ENCODE results near the gene UGGT2. TPM values are rescaled to one million over a fixed set of nuclear protein-coding genes. Genes with fewer than 3 reads are reported as not detected.

Gene UGGT2
- total and polyA plus RNA-seq, 10 donors = 2.6 to 38.9 (median 15.1) TPM

GRCh38 chr13:95833126-95833525 lies 220.1 kb downstream of the UGGT2 start:
- 86 to 93% (median 89%) methylated on average over 1 of the region's 1 CpG for WGBS, 5 donors
- no peaks in the 10 kb centered on the region for H3K27me3 ChIP-seq (replicated peaks in 1 of 7)

GRCh38 chr13:95822303-95822702 lies 230.9 kb downstream of the UGGT2 start:
- Histone ChIP-seq H3K27me3 (replicated peaks in 1 of 7) (no peaks in the 10 kb centered on the region), H3K9me3 (no peaks in the 10 kb centered on the region), H3K4me3 (no peak overlapping the region), H3K36me3 (peaks cover 0 to 11% (median 0%) of the 10 kb centered on the region in 6 donors), H3K27ac (no peak overlapping the region), H3K4me1 (no peaks in the 10 kb centered on the region)
- intact Hi-C loops (cut with DNase I; ENCODE audit: low total_unique reads) = no loop called here
- TF ChIP-seq POLR2A (IDR thresholded peaks at IDR 0.05) (no peak), CTCF (IDR thresholded peaks at IDR 0.05 in 8 of 11, conservative IDR thresholded peaks at IDR 0.05 in 3 of 11) (no peak), POLR2AphosphoS5 (IDR thresholded peaks at IDR 0.05) (no peak)
- WGBS, 5 donors = 90 to 95% (median 94%) methylated on average over 5 of the region's 5 CpGs
- no peak for DNase-seq

More at GRCh38 chr13:95833126-95833525, 220.1 kb downstream of the UGGT2 start:
- intact Hi-C loops (cut with DNase I; ENCODE audit: low total_unique reads) = loop anchor here (2.0 to 10.0 kb wide), 3 partner anchors 208 to 336 kb away; no protein-coding TSS in a partner anchor
- peaks cover 0 to 26% (median 15%) of the 10 kb centered on the region in 8 donors for H3K9me3 ChIP-seq
- no peak overlapping the region for H3K4me3 ChIP-seq
- H3K27ac ChIP-seq = no peak overlapping the region
- no peaks in the 10 kb centered on the region for H3K36me3 ChIP-seq
- peaks cover 0 to 8% (median 5%) of the 10 kb centered on the region in 6 donors for H3K4me1 ChIP-seq
- DNase-seq = no peak
- TF ChIP-seq CTCF (IDR thresholded peaks at IDR 0.05 in 8 of 11, conservative IDR thresholded peaks at IDR 0.05 in 3 of 11) (no peak), POLR2AphosphoS5 (IDR thresholded peaks at IDR 0.05) (no peak), POLR2A (IDR thresholded peaks at IDR 0.05) (no peak)

GRCh38 chr13:95814495-95814894 lies 238.7 kb downstream of the UGGT2 start:
- no peak overlapping the region for H3K27ac ChIP-seq
- H3K9me3 ChIP-seq = peaks cover 0 to 32% (median 24%) of the 10 kb centered on the region in 8 donors
- WGBS, 5 donors = 86 to 96% (median 92%) methylated on average over 1 of the region's 1 CpG
- DNase-seq = no peak
- no peak overlapping the region for H3K4me3 ChIP-seq
- H3K27me3 ChIP-seq (replicated peaks in 1 of 7) = no peaks in the 10 kb centered on the region
- TF ChIP-seq CTCF (IDR thresholded peaks at IDR 0.05 in 8 of 11, conservative IDR thresholded peaks at IDR 0.05 in 3 of 11) (no peak), POLR2A (IDR thresholded peaks at IDR 0.05) (no peak), POLR2AphosphoS5 (IDR thresholded peaks at IDR 0.05) (no peak)
- H3K36me3 ChIP-seq = peaks cover 0 to 22% (median 0%) of the 10 kb centered on the region in 6 donors
- no peaks in the 10 kb centered on the region for H3K4me1 ChIP-seq
- intact Hi-C loops (cut with DNase I; ENCODE audit: low total_unique reads) = no loop called here

- TF ChIP-seq POLR2AphosphoS5 (IDR thresholded peaks at IDR 0.05) (no peak), CTCF (IDR thresholded peaks at IDR 0.05 in 8 of 11, conservative IDR thresholded peaks at IDR 0.05 in 3 of 11) (no peak), POLR2A (IDR thresholded peaks at IDR 0.05) (no peak)
- no peaks in the 10 kb centered on the region for H3K4me1 ChIP-seq
- WGBS, 5 donors = 82 to 92% (median 88%) methylated on average over 3 of the region's 3 CpGs
- DNase-seq = no peak
- no peak overlapping the region for H3K4me3 ChIP-seq
- H3K27ac ChIP-seq = no peak overlapping the region
- H3K36me3 ChIP-seq = peaks cover 0 to 25% (median 0%) of the 10 kb centered on the region in 6 donors
- H3K9me3 ChIP-seq = peaks cover 4 to 39% (median 30%) of the 10 kb centered on the region in 8 donors
- H3K27me3 ChIP-seq (replicated peaks in 1 of 7) = no peaks in the 10 kb centered on the region
- intact Hi-C loops (cut with DNase I; ENCODE audit: low total_unique reads) = no loop called here
These were observed 240.1 kb downstream of the UGGT2 start for GRCh38 chr13:95813139-95813538.
